Measurements from ENCODE around the gene ZNG1A. TPM values are rescaled to one million over a fixed set of nuclear protein-coding genes. Genes with fewer than 3 reads are reported as not detected.
A peak's percentile ranks its signal among the peaks of the same experiment; 100 is the strongest.
"Not testable (repeated sequence)": the region's sequence is repeated elsewhere in the genome, so short reads cannot be mapped to it uniquely, and the experiment has no call there.

ZNG1A gene
- polyA plus RNA-seq, 5 donors = 53.4 to 85.3 (median 65.7) TPM

DNA sequence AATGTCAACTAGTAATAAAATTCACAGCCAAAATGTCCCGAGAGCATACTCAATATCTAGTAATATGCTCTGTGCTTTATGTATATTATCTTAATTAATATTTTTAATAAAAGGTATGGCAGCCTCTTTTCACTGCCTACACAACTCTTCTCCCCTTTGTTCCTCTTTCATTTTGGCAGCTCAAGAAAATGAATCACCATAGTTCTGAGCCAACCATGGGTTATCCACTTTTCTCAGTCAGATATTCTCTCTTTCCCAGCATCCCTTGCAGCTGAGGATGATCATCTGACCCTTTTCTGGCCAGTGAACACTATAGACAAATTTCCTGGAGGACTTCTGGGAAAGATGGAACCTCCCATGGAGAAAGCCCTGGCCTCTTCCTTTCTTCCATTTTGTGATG is 27.6 kb upstream of the ZNG1A start:
- no peak for DNase-seq

DNA sequence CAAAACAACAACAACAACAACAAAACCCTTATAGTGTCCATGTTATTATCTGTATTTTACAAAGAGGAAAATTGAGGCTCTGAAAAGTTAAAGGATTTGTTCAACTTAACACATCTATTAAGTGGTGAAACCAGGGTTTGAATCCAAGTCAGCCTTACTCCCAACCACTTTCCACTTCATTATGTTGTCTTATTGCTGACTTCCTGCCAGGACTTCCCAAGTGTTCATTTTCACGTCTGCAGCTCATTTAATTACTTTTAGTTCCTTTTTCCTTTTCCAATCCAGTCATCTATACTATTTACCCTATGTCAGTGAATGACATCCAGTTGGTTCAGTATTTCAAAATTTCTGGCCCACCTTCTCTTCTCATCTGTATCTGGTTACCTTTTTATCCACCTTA is 20.7 kb upstream of the ZNG1A start:
- DNase-seq = not testable (repeated sequence)

DNA sequence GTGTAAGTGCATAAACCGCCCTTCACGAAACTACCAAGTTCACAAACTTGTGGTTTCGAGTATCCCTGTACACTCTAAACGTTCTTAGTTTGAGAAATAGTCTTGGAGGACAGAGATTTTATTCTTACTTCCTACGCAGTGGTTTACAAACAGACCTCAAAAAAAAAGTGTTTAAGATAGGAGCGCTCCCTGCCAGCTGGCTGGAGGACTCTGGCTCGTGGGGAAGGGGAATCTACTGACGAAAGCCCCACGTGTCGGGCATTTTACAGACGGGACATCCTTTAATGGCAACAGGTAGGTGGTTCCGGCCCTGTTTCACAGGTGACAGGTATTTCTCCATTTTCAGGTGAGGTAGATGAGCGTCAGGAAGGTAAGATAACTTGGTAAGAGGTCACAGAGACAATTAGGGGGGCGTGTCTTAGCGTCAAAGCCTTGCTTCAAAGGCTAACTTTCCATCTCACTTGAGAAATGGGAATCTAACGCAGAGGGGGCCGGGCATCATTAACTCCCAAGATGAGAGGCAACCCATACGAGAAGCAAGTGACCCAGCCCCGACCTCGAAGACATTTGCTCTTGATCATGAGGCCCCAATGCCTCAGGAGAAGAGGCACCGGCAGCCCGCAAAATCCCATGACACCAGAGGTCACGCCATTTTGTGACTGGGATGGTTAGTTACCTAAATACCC is 573 bp downstream of the ZNG1A start:
- peak in 1 of 2 donors; percentile 12 for DNase-seq

DNA sequence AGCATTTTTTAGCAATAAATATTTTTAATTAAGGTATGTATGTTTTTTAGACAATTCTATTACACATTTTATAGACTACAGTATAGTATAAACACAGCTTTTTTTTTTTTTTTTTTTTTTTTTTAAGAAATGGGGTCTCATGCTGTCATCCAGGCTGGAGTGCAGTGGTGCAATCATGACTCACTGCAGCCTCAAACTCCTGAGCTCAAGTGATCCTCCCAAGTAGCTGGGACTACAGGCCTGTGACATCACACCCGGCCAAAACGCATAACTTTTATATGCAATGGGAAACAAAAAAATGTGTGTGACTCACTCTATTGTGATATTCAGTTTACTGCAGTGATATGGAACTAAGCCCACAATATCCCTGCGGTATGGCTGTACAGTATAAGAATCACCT is 9.1 kb downstream of the ZNG1A start:
- not testable (repeated sequence) for DNase-seq

- not testable (repeated sequence) for DNase-seq
Observed at GRCh38 chr9:159871-160270, 19.0 kb downstream of the ZNG1A start.

- not testable (repeated sequence) for DNase-seq
Observed at GRCh38 chr9:151173-151572, 27.7 kb downstream of the ZNG1A start.

- DNase-seq = not testable (repeated sequence)
Observed at GRCh38 chr9:139880-140279, 39.0 kb downstream of the ZNG1A start.

DNA sequence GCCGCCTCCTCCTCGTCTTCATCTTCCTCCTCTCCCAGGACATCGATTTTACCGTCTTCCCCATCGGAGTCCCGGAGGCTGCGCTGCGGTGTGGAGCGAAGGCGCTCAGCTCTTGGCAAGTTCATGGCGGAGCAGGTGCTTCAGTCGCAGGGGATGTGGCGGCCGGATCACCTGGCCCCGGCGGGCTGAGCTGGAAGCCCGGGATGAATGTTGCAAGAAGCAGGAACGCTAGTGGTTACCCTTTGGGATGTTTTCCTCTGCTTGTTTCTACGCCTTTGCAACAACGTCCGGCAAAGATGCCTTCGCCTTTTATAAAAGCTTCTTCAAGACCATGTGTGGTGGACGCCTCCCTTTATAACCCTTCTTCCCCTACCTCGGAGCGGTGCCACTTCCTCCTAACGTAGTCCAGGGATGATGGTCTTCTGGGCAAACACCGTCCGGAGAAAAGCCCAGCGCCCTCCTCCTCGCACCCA is 60.8 kb downstream of the ZNG1A start, which contains the start of gene FOXD4:
FOXD4 (minus strand) TSS at position 423 of the 473 bp plus-strand sequence; CDS start at position 125, 298 bp downstream.
- DNase-seq = not testable (repeated sequence)

DNA sequence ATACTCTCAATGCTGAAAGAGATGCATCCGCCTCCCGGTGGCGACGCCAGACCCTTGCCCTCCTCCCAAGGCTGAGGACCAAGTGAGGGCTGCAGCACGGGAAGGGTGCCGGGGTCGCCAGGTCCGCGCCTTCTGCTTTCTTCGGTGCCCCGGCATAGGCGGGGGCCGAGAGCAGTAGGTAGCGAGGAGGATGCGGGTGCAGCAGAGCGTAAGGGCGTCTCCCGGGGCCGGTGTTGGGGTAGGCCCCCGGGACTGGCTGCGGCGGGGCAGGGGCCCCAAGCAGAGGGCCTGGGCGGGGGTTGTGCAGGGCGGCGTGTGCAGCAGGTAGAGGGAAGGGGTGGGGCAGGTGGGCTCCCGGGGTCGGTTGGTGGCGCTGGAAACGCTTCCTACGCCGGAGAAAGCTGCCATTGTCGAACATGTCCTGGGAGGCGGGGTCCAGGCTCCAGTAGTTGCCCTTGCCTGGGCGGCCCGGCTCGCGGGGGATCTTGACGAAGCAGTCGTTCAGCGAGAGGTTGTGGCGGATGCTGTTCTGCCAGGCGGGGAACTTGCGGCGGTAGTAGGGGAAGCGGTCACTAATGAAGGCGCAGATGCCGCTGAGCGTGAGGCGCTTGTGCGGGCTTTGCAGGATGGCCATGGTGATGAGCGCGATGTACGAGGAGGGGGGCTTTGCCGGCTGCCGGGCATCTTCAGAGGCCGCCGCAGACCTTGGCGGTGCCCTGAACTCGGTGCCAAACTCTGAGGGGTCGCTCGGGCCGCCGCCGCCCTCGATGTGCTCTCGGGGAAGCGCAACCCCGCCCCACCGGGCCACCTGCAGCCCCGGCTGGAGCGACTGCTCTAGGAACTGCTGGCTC is 61.5 kb downstream of the ZNG1A start:
- not testable (repeated sequence) for DNase-seq

- DNase-seq = not testable (repeated sequence)
Observed at GRCh38 chr9:116239-117077, 62.4 kb downstream of the ZNG1A start.

DNA sequence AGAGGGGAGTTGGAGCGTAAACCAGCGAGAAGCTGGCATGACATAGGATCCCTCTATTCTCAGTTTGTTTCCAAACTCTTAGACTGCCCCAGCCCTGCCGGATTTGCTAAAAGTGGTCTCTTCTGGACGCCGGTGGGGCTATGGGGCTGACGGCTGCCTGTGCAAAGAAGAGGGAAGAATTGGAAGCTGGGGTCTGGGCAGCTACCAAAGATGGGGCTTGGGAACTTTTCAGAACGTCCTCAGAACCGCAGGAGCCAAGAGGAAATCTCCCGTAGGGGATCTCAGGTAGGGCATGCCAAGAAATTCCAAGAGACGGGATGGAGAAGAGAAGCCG is 63.8 kb downstream of the ZNG1A start:
- DNase-seq = not testable (repeated sequence)

- peak in 1 of 2 donors; percentile 8 for DNase-seq
Observed at GRCh38 chr9:114267-115117, 64.4 kb downstream of the ZNG1A start.

GRCh38 chr9:113468-114266 is 65.2 kb downstream of the ZNG1A start:
- peak in 1 of 2 donors; percentile 19 for DNase-seq

GRCh38 chr9:112589-113467 is 66.0 kb downstream of the ZNG1A start:
- peak in 1 of 2 donors; percentile 15 for DNase-seq

DNA sequence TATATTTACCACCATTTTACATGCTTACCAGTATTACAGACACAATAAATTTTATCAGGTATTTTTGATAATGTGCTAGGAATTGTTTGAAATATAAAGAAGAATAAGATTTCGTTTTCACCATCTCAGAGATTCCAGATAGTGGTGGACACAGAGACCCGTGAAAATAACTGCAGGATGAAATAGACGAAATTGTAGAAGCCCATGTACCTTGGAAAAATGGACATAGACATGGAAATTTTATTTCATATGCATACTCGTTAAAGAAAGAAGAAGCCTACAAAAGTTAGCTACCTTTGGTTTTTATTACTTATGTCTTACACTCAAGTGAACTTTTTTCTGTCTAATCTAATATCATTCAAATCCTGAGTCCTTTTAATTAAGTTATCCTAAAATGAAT is 68.2 kb downstream of the ZNG1A start:
- not testable (repeated sequence) for DNase-seq

- not testable (repeated sequence) for DNase-seq
Observed at GRCh38 chr9:109540-109939, 69.3 kb downstream of the ZNG1A start.

GRCh38 chr9:108742-109495 is 69.9 kb downstream of the ZNG1A start:
- not testable (repeated sequence) for DNase-seq

DNA sequence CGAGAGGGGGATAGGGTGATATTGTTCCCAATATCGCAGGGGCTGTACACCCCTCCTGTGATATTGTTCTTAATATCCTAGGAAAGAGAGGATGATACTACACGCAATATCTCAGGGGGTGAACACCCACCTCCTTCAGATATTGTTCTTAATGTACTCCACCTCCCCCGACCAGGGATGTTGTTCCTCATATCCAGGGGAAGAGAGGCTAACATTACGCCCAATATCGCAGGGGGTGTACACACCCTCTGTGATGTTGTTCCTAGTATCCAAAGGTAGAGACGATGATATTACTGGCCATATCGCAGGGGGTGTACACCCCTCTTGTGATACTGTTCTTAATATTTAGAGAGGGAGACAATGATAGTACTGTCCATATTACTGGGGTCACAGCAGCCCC is 72.9 kb downstream of the ZNG1A start:
- not testable (repeated sequence) for DNase-seq
